ENCODE measurements around the gene MARCHF7.
"Not testable (repeated sequence)": the region's sequence is repeated elsewhere in the genome, so short reads cannot be mapped to it uniquely, and the experiment has no call there.

Gene MARCHF7

DNA sequence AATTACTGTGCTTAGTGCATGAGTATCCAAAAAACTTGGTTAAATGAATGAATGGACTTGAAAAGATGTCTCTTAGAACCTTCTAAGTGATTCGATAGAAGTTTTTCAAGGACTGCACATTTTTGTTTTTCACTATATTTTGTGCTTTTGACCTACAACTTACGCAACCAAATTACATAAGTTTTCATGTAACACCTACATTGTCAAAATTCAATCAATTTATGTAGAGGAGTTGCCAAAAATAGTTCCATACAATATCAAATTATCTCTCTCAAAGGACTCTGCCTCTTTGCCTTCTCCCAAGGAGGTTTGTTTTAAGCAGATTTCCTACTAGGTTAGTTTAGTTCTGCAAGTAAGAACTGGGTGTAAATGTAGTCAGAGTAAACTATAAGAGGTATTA lies 10.3 kb downstream of the MARCHF7 start:
- DNase-seq: no peak

DNA sequence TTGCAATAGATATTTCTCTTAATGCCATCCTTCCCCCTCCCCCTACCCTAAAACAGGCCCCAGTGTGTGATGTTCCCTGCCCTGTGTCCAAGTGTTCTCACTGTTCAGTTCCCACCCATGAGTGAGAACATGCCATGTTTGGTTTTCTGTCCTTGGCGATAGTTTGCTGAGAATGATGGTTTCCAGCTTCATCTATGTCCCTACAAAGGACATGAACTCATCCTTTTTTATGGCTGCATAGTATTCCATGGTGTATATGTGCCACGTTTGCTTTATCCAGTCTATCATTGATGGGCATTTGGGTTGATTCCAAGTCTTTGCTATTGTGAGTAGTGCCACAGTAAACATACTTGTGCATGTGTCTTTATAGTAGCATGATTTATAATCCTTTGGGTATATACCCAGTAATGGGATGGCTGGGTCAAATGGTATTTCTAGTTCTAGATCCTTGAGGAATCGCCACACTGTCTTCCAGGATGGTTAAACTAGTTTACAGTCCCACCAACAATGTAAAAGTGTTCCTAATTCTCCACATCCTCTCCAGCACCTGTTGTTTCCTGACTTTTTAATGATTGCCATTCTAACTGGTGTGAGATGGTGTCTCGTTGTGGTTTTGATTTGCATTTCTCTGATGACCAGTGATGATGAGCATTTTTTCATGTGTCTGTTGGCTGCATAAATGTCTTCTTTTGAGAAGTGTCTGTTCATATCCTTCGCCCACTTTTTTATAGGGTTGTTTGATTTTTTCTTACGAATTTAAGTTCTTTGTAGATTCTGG lies 12.7 kb downstream of the MARCHF7 start:
- not testable (repeated sequence) for DNase-seq

DNA sequence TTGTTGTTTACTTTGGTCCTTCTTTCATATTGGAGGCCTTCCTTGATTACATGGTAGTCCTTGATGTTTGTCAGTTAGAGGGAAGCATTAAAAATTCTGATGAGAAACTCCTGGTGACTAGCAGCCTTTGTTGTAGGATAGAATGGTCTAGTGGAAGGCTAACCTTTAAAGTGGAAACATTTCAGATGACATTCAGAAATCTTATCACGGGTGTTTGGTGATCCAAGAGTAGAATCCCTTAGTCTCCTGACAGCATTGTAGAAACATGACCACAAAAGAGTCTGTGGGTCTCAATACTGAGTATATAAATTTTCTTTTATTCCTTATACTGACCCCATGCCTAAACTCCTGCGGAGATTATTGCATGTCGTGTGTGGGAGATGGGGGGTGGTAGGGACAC lies 13.4 kb downstream of the MARCHF7 start:
- DNase-seq: no peak

DNA sequence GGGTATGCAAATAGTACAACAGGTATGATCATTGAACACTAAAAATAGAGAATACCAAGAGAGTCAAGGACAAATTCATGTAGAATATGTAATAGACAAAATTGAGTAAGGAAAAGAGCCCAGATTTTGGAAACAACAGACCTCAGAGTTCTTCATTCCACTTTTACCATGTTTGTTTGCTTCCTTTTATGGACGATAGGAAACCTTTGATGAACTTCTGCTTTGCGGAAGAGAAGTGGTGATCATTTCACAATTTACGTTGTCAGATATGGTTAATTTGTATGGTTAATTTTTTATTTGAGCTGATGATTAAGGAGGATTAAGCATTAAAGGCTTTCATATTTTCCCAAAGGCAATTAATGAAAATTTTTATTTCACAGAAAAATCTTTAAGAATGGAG lies 16.3 kb downstream of the MARCHF7 start:
- no peak for DNase-seq

DNA sequence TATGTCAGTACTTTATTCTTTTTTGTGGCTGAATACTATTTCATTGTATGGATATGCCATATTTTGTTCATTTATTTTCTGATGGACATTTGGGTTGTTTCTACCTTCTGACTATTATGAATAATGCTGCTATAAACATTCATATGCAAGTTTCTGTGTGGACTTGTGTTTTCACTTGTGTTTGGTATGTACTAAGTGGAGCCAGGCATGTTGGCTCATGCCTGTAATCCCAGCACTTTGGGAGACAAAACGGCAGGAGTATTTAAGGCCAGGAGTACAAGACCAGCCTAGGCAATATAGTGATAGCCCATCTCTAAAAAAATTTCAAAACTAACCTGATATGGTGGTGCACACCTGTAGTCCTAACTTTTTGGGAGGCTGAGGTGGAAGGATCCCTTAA lies 23.3 kb downstream of the MARCHF7 start:
- DNase-seq: no peak

DNA sequence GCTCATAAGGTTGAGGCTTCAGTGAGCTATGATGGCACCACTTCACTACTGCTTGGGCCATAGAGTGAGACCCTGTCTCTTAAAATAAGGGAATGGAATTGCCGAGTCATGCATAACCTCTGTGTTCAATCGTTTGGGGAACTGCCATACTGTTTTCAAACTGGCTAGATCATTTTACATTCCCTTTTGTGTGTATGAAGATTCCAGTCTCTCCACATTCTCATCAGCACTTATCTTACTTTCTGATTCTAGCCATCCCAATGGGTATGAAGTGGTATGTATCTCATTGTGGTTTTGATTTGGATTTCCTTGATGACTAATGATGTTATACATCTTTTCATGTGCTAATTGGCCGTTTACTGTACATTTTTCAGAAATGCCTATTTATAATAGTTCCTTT lies 23.7 kb downstream of the MARCHF7 start:
- peak; percentile 2 for DNase-seq

DNA sequence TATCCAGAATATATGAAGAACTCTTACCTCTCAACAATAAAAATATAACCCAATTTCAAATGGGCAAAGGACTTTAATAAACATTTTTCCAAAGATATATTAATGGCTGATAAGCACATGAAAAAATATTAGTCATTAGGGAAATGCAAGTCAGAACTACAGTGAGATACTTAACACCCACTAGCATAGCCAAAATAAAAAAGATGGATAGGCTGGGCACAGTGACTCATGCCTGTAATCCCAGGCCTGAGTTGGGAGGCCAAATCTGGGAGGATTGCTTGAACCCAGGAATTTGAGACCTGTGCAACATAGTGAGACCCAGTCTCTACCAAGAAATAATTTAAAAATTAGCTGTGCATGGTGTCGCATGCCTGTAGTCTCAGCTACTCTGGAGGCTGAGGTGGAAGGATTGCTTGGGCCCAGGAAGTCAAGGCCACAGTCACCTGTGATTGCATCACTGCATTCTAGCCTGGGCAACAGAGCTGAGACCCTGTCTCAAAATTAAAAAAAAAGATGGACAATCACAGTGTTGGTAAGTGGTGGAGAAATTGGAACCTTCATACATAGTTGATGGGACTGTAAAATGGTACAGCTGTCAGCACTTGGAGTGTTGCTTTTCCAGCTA lies 25.1 kb downstream of the MARCHF7 start:
- DNase-seq: no peak

DNA sequence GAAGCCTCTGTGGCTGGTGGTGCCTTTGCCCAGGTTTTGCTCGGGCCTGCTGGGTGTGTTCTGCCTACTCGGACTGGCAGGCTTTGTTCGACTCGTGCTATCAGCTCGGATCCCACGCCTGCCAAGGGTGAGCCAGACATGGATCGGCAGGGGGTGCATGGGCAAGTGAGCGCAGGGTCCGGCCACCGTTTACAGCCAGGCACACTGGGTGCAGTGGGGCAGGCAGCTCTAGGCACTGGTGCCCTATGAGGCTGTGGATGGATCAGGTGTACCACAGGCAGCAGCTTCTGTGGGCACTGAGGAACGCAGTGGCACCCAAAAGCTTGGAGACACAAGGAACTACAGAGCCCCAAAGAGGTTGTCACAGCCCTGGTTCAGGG lies 25.6 kb downstream of the MARCHF7 start:
- DNase-seq: no peak

DNA sequence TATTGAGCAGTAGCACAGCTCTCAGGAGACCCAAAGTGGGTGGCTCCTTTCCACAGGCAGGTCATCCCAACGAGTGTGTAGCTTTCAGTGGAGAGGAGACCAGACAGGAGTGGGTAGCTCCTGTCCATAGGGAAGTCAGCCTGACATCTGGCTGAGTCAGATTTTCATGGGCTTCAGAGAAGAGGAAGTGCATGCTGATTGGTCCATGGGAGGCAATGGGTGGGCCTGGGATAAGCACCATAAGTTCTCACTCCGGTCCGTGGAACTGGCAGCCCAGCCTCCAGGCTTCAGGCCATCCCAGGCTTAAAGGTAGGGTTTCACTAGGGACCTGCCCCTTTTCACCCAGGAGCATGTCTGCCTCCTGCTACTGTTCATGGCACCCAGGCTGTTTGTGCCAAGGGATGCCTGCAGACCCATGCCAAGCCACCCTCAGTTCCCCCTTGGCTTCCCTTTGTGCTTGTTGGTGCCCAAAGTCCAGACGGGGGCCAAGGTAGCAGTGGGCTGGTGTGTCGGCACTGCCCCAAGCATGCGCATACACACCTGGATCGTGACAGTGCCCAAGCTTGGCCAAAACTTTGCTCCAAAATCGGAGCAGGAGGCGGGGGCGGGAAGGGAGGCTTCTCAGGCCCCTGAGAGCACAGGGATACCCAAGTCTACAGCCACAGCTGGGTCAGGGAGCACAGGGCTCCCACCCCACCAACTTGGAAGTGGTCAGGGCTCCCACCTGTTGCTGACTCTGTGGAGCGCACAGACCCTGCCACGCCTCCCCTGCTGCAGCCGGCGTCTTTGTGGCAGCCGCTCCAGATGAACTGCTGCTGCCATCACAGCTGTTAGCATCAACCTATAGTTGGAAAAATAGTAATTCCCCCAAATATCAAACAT lies 26.4 kb downstream of the MARCHF7 start:
- no peak for DNase-seq

DNA sequence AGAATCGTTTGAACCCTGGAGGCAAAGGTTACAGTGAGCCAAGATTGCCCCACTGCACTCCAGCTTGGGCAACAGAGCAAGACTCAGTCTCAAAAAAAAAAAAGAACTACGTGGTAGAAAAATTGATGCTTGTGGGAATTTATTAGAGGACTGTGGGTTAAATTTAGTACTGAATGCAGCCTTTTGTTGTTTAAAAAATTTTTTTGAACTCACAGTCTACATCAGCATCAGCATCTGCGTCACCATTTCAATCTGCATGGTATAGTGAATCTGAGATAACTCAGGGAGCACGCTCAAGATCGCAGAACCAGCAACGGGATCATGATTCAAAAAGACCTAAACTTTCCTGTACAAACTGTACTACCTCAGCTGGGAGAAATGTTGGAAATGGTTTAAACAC lies 30.5 kb downstream of the MARCHF7 start:
- no peak for DNase-seq

DNA sequence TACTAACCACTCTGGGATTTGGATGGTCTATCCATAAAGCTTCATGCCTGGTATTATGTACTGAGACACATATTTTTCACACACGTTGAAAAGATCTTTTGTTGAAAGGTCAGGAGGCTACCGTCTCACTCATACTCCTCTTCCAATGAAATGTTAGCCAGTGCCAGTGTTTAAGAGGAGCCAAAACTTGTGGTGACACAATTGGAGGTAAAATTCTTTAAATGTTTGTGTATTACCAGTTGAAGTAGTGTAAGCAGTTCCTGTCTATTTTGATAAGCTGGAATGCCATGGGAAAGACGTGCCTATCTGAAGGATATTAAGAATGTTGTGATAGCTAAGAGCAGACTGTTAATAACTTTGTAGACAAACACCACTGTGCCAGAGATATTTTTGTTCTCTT lies 32.1 kb downstream of the MARCHF7 start:
- DNase-seq: no peak

DNA sequence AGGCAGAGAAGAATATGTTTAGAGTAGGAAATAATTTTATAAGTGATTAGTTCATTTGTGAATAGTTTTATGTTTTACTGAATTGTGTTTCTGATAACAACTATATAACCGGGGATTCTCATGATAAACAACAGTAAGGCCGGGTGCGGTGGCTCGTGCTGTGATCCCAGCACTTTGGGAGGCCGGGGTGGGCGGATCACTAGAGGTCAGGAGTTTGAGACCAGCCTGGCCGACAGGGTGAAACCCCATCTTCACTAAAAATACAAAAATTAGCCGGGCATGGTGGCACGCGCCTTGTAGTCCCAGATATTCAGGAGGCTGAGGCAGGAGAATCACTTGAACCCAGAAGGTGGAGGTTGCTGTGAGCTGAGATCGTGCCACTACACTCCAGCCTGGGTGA lies 32.9 kb downstream of the MARCHF7 start:
- not testable (repeated sequence) for DNase-seq

DNA sequence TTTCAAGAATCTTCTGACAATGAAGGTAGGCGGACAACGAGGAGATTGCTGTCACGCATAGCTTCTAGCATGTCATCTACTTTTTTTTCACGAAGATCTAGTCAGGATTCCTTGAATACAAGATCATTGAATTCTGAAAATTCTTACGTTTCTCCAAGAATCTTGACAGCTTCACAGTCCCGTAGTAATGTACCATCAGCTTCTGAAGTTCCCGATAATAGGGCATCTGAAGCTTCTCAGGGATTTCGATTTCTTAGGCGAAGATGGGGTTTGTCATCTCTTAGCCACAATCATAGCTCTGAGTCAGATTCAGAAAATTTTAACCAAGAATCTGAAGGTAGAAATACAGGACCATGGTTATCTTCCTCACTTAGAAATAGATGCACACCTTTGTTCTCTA lies 35.8 kb downstream of the MARCHF7 start:
- DNase-seq: no peak

DNA sequence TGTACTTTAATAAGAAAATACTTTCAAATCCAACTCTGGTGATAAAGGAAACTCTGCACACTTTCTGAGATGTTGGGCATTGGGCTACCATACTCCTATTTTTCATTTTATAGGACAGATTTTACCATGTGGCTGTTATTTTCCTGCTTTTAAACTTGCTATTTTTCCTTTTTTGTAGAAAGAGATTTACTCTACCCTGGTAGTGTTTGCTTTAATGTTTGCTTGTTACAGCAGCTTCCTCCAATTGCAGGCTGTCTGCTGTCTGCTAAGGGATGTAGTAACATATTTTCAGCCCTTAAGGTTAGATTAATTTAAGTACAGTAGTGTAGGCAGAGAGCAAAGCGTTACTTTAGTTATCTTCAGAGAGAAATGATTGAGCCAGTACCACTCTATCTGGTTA lies 38.6 kb downstream of the MARCHF7 start:
- no peak for DNase-seq

DNA sequence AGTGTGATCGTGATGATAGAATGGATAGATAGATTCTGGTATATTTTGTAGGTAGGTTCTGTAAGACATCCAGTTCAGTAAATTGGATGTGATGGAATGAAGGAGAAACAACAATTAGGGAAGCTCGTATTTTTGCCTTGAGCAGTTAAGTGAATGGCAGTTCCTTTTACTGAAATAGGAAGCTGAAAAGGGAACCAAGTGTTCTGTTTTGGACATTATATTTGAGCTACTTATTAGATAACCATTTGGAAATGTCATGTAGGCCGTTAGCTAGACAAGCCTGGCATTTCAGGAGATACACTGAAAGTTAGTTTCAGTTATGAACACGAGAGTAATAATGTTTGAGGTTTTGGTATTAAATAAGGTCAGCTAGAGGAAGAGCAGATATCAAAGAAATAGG lies 41.5 kb downstream of the MARCHF7 start:
- DNase-seq: no peak

DNA sequence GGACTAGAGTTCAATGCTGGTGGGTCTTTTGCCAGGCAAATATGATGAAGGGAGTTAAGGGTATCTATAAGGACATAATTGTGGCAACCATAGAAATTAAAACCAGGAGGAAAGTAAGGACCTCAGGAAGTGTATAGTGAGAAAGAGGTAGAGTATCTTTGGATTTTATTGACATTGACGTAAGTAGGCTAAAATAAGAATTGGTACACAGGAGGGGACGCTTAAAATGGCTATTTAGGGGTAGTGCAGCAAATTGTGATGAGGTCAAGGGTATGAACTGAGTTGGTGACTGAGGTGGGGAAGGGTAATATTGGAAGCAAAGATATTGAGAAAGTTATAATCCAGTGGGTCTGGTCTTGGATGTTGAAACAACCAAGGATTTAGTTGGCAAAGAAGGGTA lies 42.7 kb downstream of the MARCHF7 start:
- no peak for DNase-seq

DNA sequence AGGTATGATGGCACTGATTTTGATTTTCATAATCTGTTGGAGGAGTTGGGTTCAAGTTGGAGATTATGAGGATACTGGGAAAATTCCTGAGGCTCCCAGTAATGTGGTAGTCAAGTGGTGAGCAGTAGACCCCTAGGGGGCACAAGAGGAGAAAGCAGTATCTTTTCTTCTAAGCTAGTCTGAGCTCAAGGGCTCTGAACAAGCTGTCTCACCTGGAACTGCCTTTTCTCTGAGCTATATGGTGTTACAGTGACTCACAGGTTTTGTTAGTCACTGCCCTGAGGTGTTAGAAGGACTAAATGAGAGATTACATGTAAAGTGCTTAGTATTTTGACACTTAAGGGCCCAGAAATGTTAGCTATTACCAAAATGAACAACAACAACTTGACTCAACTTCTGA lies 43.5 kb downstream of the MARCHF7 start:
- DNase-seq: peak; percentile 41

DNA sequence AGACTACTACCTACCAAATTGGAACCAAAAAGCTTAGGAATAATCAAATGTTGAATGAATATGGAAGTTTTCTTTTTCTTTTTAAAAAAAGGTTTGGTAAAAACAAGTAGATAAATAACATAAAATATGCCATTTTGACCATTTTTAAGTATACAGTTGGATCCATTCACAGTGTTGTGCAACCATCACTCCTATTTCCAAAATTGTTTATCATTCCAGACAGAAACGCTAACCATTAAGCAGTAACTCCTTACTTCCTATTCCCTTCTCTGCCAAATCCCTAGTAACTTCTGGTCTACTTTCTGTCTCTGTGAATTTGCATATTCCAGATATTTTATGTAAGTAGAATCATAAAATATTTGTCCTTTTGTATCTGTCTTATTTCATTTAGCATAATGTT lies 45.9 kb downstream of the MARCHF7 start:
- no peak for DNase-seq

DNA sequence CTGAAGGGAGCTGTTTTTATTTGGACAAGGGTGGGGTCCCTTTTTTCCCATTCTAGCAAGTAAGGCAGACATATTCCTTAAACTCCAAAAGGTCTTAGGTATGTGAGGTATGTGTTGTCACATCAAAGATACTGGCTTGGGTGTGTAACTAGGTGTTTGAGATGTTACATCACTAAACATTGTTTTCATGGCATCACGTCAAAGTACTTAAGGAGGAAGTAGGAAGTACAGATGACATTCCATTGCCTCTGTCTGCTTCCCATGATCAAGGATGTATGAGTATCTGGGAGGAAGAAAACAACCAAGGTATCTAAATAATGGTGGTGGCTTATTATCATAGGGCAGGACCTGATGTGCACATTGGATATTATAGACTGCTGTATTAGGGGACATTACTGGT lies 46.4 kb downstream of the MARCHF7 start:
- no peak for DNase-seq

DNA sequence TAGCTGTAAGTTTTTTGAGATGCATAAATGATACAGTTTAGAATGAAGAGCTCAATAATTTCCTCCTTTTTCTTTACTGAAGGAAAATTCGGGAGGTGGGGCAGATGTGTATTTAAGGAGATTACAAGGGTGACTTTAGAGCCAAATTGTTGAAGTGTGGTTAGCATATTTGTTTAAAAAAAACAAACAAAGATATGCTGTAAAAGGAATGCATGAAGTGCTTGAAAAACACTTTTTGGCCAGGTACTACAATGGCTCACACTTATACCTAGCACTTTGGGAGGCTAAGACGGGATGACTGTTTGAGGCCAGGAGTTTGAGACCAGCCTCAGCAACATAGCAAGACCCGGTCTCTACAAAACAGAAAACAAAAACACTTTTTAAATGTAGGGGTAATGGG lies 47.3 kb downstream of the MARCHF7 start:
- DNase-seq: no peak

DNA sequence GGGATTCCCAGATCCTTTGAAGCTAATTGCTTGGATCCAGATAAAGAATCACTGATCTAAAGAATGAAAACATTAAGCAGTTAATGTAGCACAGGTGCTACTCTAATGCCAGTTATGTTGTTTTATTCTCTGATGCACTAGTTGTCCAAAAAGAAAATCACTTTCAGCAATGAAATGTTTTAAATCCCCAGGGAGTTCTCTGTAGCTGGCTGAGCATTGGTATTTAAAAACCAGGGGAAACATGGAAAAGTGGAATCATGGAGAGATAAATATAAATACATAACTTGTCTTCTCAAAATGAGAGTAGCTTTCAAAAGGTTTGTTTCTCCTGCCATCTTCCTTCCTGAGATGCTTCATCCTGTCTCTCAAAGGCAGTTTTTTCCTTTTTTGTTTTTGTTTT lies 48.0 kb downstream of the MARCHF7 start:
- DNase-seq: no peak

DNA sequence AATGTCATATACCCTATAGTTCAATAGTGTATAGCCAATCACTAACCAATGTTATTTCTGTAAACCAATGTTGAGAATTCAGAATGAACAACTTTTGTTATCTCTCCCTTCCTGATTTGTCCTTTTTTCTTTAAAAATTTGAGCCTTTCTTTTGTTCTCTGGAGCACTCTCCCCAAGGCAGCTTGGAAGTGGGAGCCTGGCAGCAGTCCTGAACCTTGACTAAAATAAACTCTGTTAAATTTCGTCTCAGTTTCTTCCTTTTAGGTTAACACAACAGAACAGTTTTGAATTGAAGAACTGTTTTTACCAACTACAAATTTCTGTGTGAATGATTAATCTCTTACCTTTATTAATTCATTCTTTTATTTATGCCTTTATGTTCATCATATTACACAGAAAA lies 49.8 kb downstream of the MARCHF7 start:
- no peak for DNase-seq

All from activated CD4-positive, alpha-beta T cell treated with anti-CD3 and anti-CD28 coated beads, Interleukin-10, Interleukin-2, amounts not matched to agents 100 ng/mL and 50 ng/mL, durations not matched to agents 16 hours and 8 hours (primary cell).